ENCODE data around the gene NIN. TPM values are rescaled to one million over a fixed set of nuclear protein-coding genes. Genes with fewer than 3 reads are reported as not detected.

NIN gene
- total and polyA plus RNA-seq, 2 donors (not counting 1 experiment from before 2014, with no cell fraction given) = 22.8 to 37.5 TPM

DNA sequence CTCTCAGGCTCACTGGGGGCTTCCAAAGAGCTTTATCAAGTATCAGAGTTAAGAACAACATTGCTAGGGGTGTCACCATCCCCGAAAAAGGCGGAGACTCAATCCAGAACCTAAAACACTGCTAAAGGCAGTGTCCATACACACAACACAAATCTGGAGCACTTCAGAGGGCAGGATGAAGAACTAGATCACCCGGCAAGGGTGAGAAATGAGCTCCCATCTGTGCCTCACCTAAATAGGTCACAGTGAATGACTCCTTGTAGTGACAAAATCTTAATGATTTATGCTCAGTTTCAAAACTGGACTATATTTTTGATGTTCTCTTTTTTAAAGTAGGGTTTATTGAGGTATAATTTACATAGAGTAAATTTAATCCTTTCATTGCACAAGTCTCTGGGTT lies 25.6 kb downstream of the NIN start:
- no peak for DNase-seq (ENCODE audit: low read depth in 2 of 2)
- H3K79me2 ChIP-seq (ENCODE audit: control insufficient read depth, insufficient read depth, low read length) = peaks cover 3% of the 10 kb centered on the region
- no peak overlapping the region for H3K4me2 ChIP-seq (ENCODE audit: extremely low read depth, insufficient read depth, low read length)
- no peak overlapping the region for H2AFZ ChIP-seq (ENCODE audit: low read length)
- no peak overlapping the region for H3K27ac ChIP-seq (ENCODE audit: insufficient read depth, low read length)
- no peaks in the 10 kb centered on the region for H3K36me3 ChIP-seq (ENCODE audit: control insufficient read depth, insufficient read depth, low read length)
- no peak overlapping the region for H3K4me3 ChIP-seq (replicated peaks in 1 of 4; ENCODE audit: control extremely low read depth in 1 of 4, insufficient read depth in 1 of 4, low read depth in 3 of 4, low read length in 4 of 4)
- H3K27me3 ChIP-seq (ENCODE audit: control insufficient read depth, insufficient read depth, low read length) = no peaks in the 10 kb centered on the region
- H4K20me1 ChIP-seq (ENCODE audit: control insufficient read depth, extremely low read depth, insufficient read depth, low read length) = no peaks in the 10 kb centered on the region
- TF ChIP-seq EZH2 (IDR thresholded peaks at IDR 0.05; ENCODE audit: low read length, missing control alignments) = no peak
- TF ChIP-seq, protein P1, sequence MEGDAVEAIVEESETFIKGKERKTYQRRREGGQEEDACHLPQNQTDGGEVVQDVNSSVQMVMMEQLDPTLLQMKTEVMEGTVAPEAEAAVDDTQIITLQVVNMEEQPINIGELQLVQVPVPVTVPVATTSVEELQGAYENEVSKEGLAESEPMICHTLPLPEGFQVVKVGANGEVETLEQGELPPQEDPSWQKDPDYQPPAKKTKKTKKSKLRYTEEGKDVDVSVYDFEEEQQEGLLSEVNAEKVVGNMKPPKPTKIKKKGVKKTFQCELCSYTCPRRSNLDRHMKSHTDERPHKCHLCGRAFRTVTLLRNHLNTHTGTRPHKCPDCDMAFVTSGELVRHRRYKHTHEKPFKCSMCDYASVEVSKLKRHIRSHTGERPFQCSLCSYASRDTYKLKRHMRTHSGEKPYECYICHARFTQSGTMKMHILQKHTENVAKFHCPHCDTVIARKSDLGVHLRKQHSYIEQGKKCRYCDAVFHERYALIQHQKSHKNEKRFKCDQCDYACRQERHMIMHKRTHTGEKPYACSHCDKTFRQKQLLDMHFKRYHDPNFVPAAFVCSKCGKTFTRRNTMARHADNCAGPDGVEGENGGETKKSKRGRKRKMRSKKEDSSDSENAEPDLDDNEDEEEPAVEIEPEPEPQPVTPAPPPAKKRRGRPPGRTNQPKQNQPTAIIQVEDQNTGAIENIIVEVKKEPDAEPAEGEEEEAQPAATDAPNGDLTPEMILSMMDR (conservative IDR thresholded peaks at IDR 0.05 in 1 of 2, IDR thresholded peaks at IDR 0.05 in 1 of 2; ENCODE audit: low read depth in 1 of 2, low read length in 2 of 2) = no peak
- H3K4me1 ChIP-seq (ENCODE audit: control insufficient read depth, extremely low read depth, insufficient read depth, low read length) = peaks cover 8% of the 10 kb centered on the region
- H3K9me3 ChIP-seq (ENCODE audit: control insufficient read depth, insufficient read depth, low read depth, low read length) = no peaks in the 10 kb centered on the region
- no peak overlapping the region for H3K9ac ChIP-seq (ENCODE audit: insufficient read depth, low read length)

DNA sequence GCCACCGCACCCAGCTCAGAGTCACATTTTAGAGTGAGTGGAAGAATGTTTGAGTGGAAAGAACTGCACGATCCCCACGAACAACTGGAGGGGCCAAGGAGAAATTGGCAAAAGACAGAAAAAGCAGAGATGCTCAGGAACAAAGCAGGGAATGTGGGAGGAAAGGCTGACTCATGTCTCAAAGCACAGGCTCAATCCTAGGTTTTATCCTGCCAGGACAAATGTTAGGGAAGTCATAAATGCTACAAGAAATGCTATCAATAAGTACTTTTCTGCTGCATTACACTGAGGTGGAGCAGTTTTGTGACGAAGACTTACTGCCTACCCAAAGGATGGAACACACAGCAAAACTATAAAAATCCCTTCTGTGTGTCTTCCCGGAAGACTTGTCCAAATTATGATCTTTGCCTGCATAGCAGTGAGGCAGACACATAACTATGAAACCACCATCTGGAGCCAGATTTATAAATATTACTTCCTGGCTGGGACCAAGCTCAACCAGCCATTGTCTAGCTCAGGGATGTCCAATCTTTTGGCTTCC lies 26.7 kb downstream of the NIN start:
- no peaks in the 10 kb centered on the region for H4K20me1 ChIP-seq (ENCODE audit: control insufficient read depth, extremely low read depth, insufficient read depth, low read length)
- no peaks in the 10 kb centered on the region for H3K36me3 ChIP-seq (ENCODE audit: control insufficient read depth, insufficient read depth, low read length)
- peak overlapping the region; percentile 60 for H3K27ac ChIP-seq (ENCODE audit: insufficient read depth, low read length)
- peaks cover 11% of the 10 kb centered on the region for H3K4me1 ChIP-seq (ENCODE audit: control insufficient read depth, extremely low read depth, insufficient read depth, low read length)
- peak overlapping the region; percentile 33 for H3K4me2 ChIP-seq (ENCODE audit: extremely low read depth, insufficient read depth, low read length)
- H3K4me3 ChIP-seq (replicated peaks in 1 of 4; ENCODE audit: control extremely low read depth in 1 of 4, insufficient read depth in 1 of 4, low read depth in 3 of 4, low read length in 4 of 4) = no peak overlapping the region
- no peak overlapping the region for H3K9ac ChIP-seq (ENCODE audit: insufficient read depth, low read length)
- H2AFZ ChIP-seq (ENCODE audit: low read length) = no peak overlapping the region
- TF ChIP-seq, protein P1 (conservative IDR thresholded peaks at IDR 0.05 in 1 of 2, IDR thresholded peaks at IDR 0.05 in 1 of 2; ENCODE audit: low read depth in 1 of 2, low read length in 2 of 2) = no peak
- TF ChIP-seq EZH2 (IDR thresholded peaks at IDR 0.05; ENCODE audit: low read length, missing control alignments) = no peak
- H3K79me2 ChIP-seq (ENCODE audit: control insufficient read depth, insufficient read depth, low read length) = peaks cover 5% of the 10 kb centered on the region
- no peaks in the 10 kb centered on the region for H3K27me3 ChIP-seq (ENCODE audit: control insufficient read depth, insufficient read depth, low read length)
- no peaks in the 10 kb centered on the region for H3K9me3 ChIP-seq (ENCODE audit: control insufficient read depth, insufficient read depth, low read depth, low read length)
- DNase-seq (ENCODE audit: low read depth in 2 of 2) = peak; percentile 46 to 88

DNA sequence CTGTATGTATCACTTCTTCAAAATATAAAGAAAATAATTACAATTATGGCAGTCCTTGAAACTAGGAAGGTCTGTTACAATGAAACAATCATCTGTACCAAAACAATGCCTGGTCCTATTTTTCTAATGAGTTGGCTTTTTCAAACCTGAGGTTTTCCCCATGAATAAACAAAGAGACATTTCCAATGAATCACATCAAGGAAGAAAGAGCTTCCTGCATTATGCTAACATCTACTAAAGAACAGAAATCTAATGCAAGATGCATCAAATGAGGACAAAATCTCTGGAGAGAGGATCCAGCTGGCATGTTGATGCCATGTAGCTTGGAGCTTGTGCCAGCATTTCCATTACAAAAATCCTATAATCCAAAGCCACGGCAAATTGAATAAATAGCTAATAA lies 29.3 kb downstream of the NIN start:
- no peak for TF ChIP-seq EZH2 (IDR thresholded peaks at IDR 0.05; ENCODE audit: low read length, missing control alignments)
- TF ChIP-seq, protein P1 (conservative IDR thresholded peaks at IDR 0.05 in 1 of 2, IDR thresholded peaks at IDR 0.05 in 1 of 2; ENCODE audit: low read depth in 1 of 2, low read length in 2 of 2) = no peak
- Histone ChIP-seq H3K27me3 (ENCODE audit: control insufficient read depth, insufficient read depth, low read length) (no peaks in the 10 kb centered on the region), H3K9ac (ENCODE audit: insufficient read depth, low read length) (no peak overlapping the region), H3K27ac (ENCODE audit: insufficient read depth, low read length) (no peak overlapping the region), H3K36me3 (ENCODE audit: control insufficient read depth, insufficient read depth, low read length) (peaks cover 4% of the 10 kb centered on the region), H3K4me3 (replicated peaks in 1 of 4; ENCODE audit: control extremely low read depth in 1 of 4, insufficient read depth in 1 of 4, low read depth in 3 of 4, low read length in 4 of 4) (no peak overlapping the region), H3K79me2 (ENCODE audit: control insufficient read depth, insufficient read depth, low read length) (peaks cover 7% of the 10 kb centered on the region), H3K9me3 (ENCODE audit: control insufficient read depth, insufficient read depth, low read depth, low read length) (no peaks in the 10 kb centered on the region), H3K4me2 (ENCODE audit: extremely low read depth, insufficient read depth, low read length) (no peak overlapping the region), H4K20me1 (ENCODE audit: control insufficient read depth, extremely low read depth, insufficient read depth, low read length) (no peaks in the 10 kb centered on the region), H3K4me1 (ENCODE audit: control insufficient read depth, extremely low read depth, insufficient read depth, low read length) (peaks cover 11% of the 10 kb centered on the region), H2AFZ (ENCODE audit: low read length) (no peak overlapping the region)
- peak; percentile 42 to 75 for DNase-seq (ENCODE audit: low read depth in 2 of 2)
